GM19455 (cell line): ENCODE measurements around the gene ELMOD1.

Source experiments
- ATAC-seq: cut with Tn5 transposase; IDR thresholded peaks from one replicate; pipeline ENCODE4 v1.9.1; 2021; ENCODE audit not compliant: unreplicated experiment

ELMOD1 gene

DNA sequence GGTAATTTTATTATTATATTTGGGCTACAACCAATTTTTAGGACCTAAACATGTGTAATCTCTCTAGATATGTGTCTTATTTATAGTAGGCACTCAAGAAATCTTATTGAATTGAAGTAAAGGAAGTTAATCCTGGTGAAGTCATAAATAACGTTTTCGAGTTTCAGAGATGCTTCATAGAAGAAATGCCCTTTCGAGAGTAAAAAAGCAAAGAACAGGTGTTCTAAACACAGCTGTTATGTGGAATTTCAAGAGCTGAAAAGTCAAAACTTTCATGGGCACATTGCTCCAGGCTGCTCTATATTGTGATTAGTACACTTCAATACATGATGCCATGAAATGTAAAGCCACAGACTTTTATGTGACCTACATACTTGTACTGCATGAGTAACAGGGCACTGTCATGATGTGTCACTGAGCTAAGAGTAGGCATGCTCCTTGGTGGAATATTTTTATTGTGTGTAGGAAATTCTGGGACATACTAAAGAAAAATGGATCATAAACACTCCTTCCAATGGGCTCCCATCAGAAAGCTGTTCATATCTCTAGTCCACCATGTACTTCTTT lies 7.2 kb upstream of the ELMOD1 start:
- ATAC-seq, result no peak

DNA sequence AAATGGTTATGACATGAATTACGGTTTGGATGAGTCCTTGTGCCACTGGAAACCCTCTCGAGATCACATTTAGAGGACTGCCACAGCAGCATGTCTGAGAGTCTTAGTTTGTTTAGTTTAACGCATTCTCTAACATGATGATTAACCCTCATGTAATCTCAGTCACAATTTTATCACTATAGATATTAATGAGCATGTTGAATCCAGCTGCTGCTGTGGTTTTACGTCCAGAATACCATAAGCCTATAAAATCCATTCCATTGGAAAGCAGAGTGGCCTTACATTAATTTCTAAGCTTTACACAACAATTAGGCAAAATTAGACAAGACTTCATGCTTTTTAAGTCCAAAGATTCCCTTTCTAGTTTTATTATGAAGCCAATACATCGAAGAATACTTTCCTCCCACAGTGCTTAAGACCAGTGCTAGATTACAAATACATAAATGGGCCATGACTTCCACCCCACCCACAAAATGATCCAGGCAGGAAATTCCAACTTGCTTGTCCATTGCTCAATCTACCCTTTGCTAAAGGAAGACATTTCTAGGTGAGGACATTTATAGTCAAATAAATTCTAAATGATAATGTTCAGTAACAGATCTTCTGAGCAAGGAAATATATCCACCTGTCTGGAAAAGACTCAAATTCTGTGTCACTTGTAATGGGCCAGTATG lies 3.5 kb upstream of the ELMOD1 start:
- ATAC-seq, result no peak

DNA sequence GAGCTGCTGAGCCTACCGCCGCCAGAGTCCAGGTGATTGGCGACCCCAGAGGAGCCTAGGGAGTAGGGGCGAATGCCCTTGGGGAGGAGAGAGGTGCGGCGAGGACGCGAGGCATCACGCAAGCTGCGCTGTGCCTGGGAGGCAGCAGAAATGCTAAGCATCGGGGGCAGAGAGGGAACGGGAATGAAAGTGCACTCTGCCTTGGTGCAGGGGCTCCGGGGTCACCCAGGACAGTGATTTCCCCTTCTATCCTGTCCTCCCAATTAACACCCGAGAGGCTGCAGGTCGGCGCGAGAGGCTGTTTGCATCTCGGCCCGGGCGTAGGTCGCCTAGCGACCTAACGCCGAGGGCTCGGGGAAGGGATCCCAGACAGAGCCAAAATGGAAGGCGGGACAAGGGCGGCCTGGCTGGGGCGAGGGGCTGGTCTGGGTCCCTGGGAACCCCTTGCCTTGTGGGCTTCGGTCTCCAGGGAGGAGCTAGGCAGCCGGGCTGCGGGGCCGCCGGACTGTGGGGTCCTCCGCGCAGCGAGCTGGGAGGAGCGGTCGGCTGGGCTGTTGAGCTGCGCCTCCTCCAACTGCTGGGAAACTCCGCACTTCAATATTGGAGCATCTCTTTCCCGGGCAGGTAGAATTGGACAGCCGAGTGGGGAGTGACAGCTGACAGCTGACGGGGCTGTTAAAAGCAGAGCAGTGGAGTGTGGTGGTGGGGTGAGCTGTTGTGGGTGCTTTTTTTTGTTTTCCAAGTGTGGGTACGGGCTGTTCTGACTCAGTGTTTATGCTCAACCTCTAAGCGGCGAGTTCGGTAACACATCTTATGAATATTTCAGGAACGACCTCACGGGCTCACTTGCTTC lies 657 bp downstream of the ELMOD1 start:
- peak; percentile 40 for ATAC-seq

DNA sequence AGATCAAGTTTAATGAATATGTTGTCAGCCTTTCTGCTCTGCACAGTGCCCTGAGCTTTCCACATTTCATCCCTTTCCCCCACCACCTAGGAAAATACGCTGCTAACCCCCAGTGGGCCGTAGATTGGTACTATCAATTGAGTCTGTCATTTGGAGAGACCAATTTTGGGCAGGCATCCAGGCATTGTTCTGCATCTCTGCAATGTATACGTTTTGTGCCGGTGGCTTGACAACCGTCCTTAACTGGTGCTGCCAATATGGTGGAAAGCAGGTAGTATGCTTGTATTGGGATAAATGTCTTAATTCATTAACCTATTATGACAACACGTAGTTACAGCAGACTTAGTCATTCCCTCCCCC lies 1.3 kb downstream of the ELMOD1 start:
- no peak for ATAC-seq

DNA sequence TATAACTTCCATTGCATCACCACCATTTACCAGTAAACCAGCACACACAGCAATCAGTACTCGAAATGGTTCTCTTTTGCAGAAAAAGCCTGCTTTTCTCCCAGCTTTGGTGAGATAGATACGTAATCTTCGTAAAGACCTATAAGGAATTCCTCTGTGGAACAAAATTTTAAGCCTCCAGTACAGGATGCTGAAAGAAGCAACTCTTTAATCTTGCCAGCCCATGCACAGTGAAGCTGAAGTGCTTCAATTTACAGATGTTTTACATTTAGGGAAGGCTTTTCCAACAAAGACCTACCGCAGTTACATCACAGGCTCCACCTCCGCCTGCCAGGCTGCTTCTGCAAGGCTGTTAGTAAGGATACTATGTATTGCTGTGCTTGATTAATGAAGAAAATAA lies 1.9 kb downstream of the ELMOD1 start:
- no peak for ATAC-seq

DNA sequence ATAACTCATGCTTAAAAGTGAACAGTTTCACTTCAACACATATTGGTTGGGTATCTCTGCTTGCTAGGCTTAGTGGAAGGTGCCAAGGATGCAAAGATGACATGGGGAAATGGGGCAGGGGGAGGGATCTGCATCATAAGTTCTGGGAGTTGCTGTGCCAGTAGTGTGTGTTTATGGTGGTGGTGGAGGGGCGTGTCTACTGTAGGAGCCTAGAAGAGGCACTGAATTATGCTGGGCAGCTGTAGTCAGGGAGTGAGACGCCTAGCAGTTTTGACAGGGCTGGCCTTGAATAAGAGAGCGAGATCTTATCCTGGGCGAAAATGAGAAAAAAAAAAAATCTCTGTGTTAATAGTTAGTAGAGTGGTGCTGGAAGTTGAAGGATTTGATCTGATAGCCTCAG lies 3.0 kb downstream of the ELMOD1 start:
- ATAC-seq, result no peak

DNA sequence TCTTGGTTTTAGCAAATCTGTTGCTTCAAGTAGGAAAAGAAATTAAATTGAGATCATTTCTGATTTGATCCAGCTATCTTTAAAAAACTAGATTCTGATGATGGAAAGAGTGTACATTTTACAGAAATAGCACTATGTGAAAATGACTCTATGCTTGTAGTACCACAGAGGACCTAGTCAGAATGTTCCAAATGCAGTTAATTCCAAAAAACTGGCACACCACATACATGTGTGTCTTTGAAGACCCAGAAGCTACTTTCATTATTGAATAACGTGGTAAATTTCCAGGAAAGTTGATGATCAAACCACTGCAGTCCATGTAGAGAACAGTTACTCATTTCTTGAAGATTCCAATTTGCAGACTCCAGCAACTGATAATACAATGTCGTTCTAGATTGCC lies 3.8 kb downstream of the ELMOD1 start:
- no peak for ATAC-seq

GRCh38 chr11:107598225-107599139 lies 7.5 kb downstream of the ELMOD1 start:
- no peak for ATAC-seq

DNA sequence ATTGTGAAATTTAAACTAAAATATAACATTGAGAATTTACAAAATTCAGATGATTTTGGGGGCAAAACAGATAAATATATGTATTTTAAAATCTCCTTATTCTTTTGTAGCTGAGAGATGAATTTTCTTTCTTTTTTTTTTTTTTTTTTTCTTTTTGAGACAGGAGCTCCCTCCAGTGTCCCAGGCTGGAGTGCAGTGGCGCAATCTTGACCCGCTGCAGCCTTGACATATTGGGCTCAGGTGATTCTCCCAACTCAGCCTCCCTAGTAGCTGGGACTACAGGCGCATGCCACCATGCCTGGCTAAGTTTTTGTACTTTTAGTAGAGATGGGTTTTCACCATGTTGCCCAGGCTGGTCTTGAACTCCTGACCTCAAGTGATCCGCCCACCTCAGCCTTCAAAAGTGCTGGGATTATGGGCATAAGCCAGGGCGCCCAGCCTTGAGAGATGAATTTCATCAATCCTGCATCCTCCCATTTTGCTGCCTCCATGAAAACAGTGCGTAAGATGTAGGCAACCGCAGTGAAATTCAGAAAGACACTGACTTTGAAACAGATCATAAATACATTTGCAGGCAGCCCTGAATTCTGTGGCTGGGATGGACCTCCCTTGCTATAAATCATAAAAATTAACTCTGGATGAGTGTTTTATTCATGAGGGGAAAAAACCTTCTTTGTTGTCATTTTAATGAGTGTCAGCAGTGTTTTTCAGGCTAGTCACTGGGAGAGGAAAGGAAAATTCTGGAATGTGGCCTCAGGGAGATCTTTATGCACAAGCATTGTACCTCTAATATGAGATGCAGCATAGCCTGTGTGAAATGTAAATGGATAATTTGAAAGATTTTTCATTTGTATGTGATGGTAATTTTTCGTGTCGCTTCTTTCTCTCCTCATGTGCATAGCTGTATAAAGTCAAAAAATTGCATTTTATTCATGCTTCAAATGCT lies 14.4 kb downstream of the ELMOD1 start:
- ATAC-seq, result no peak

GRCh38 chr11:107606141-107606540 lies 15.2 kb downstream of the ELMOD1 start:
- no peak for ATAC-seq

DNA sequence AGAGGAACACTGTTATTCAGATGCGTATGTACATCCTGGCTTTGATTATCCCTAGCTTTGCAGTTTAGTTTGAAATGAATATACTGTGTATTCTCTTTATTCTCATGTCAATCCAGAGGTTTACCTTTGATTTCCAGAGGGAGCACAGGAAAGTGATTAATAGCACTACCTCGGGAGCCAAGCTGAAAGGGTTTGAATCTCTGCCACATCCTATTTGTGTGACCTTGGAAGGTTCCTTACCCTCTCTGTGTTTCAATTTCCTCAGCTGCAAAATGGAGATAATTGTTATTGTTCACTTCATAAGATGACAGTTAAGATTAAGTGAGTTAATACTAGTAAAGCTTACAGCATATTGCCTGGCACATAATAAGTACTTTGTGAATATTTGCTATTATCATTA lies 17.9 kb downstream of the ELMOD1 start:
- ATAC-seq, result no peak

GRCh38 chr11:107609400-107610218 lies 18.7 kb downstream of the ELMOD1 start:
- no peak for ATAC-seq

- ATAC-seq, result no peak
Observed at GRCh38 chr11:107612445-107612844, 21.5 kb downstream of the ELMOD1 start.

DNA sequence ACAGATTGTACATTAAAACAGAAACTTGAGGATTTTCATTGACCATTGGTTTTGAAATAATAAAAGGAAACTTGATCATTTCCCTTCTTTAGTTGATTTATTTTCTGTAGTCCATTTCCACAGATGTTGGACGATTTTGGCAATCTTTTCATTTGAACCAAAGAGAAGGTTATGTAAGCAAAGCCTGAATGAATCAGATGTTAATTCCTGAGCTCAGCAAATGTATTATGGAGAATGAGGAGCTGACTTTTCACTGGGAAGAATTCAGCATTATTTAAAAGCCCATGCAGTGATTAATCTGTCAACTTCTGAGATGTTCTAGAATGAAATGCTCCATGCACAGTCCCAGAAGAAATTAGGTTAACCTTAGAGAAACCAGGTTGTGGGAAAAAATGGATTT lies 29.0 kb downstream of the ELMOD1 start:
- ATAC-seq, result no peak

- ATAC-seq, result no peak
Observed at GRCh38 chr11:107621081-107621480, 30.1 kb downstream of the ELMOD1 start.

- ATAC-seq, result no peak
Observed at GRCh38 chr11:107623183-107623582, 32.2 kb downstream of the ELMOD1 start.

GRCh38 chr11:107624983-107625684 lies 34.2 kb downstream of the ELMOD1 start:
- ATAC-seq, result no peak

DNA sequence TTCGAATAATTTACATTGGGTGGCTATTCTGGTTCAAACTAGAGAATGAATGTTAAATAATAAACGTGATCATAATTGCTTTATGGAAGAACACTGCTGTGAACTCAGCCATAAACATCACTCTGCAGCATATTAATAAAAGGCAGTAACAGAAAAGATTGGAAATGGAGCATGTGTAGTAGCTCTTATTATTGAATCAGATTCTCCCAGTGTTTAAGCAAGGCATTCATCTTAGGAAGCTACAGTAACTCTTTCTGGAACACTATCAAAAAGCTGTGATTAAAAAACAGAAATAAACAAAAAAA lies 34.7 kb downstream of the ELMOD1 start:
- ATAC-seq, result no peak

- ATAC-seq, result no peak
Observed at GRCh38 chr11:107631043-107631442, 40.1 kb downstream of the ELMOD1 start.
